Adrenal gland (tissue), 5 donors: Measurements from ENCODE around the gene CTLA4.

Source experiments
- CTCF ChIP-seq, 6 experiments: fragments of 450-650 bp in 4 of 6; fragments of 200-600 bp in 2 of 6; sonication (generic) in 1 of 6; IDR thresholded peaks; 1 replicate in 5 of 6; 2 replicates in 1 of 6; pipeline versions ENCODE4 v1.5.1 to v1.8.0; 2016 to 2021; ENCODE audit warnings: antibody characterized with exemption in 6 of 6, mild to moderate bottlenecking in 2 of 6, moderate library complexity in 1 of 6
- POLR2A ChIP-seq, 2 donors: fragments of 450-650 bp; IDR thresholded peaks; one replicate each; pipeline ENCODE4 v1.6.1; 2017; ENCODE audit warnings: antibody characterized with exemption in 2 of 2, mild to moderate bottlenecking in 2 of 2, moderate library complexity in 1 of 2
- donor health status: DM: no; HTN: no; CAD: no.

DNA sequence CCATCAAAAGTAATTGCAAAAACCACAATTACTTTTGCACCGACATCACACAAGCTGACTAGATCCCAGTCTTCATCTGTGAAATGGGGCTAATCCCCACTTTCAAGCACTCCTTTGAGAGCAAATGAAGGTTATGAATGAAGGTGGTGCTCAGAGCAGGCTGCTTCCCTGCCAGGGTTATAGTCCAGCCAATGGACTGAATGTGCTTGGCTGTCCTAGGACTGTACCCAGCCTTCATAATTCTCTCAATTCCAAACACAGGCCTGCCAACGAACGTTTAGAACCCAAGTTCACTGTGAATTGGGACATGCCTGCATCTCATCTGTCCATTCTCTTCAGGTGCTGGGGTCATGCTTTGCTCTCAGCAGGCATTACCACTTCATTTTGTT is 41.2 kb downstream of the CTLA4 start:
- TF ChIP-seq CTCF (IDR thresholded peaks at IDR 0.05), result no peak
- TF ChIP-seq POLR2A (IDR thresholded peaks at IDR 0.05), result no peak
